Gastroesophageal sphincter (tissue), 4 donors: Measurements from ENCODE around the gene BRIP1. TPM values are rescaled to one million over a fixed set of nuclear protein-coding genes. Genes with fewer than 3 reads are reported as not detected.

Source experiments
- ATAC-seq: fragments of 150-250 bp; one replicate; pipeline ENCODE4 v1.9.1; 2016; ENCODE audit warnings: mild to moderate bottlenecking, moderate library complexity
- H3K27ac ChIP-seq, 4 donors: fragments of 200-600 bp; sonication (generic) in 3 of 4; 1 replicate in 3 of 4; 2 replicates in 1 of 4; pipeline ENCODE4 v1.5.1; 2016 to 2019
- H3K27me3 ChIP-seq: fragments of 200-600 bp; sonication (generic); one replicate; pipeline ENCODE4 v1.5.1; 2019
- H3K36me3 ChIP-seq, 2 donors: fragments of 200-600 bp; sonication (generic); one replicate each; pipeline ENCODE4 v1.5.1; 2019; ENCODE audit warnings: control low read depth in 1 of 2
- H3K4me1 ChIP-seq, 3 donors: fragments of 200-600 bp; sonication (generic); 1 replicate in 2 of 3; 2 replicates in 1 of 3; pipeline ENCODE4 v1.5.1; 2016 to 2019; ENCODE audit warnings: control low read depth in 2 of 3
- H3K4me3 ChIP-seq, 2 donors: fragments of 200-600 bp; sonication (generic); one replicate each; pipeline ENCODE4 v1.5.1; 2019; ENCODE audit warnings: mild to moderate bottlenecking in 1 of 2, moderate library complexity in 1 of 2
- H3K9me3 ChIP-seq, 3 donors: fragments of 200-600 bp; sonication (generic); one replicate each; pipeline ENCODE4 v1.5.1; 2017 to 2019; ENCODE audit warnings: control low read depth in 2 of 3
- EP300 ChIP-seq: sonication (generic); formaldehyde crosslinking; IDR thresholded peaks from one replicate; pipeline ENCODE4 v1.6.1; 2017; ENCODE audit warnings: antibody characterized with exemption, mild to moderate bottlenecking
- POLR2A ChIP-seq, 2 donors: fragments of 450-650 bp; IDR thresholded peaks; one replicate each; pipeline ENCODE4 v1.6.1; 2017; ENCODE audit warnings: antibody characterized with exemption in 2 of 2, mild to moderate bottlenecking in 2 of 2, moderate library complexity in 1 of 2
- POLR2AphosphoS5 ChIP-seq: sonication (generic); formaldehyde crosslinking; IDR thresholded peaks from one replicate; pipeline ENCODE4 v1.6.1; 2017; ENCODE audit warnings: antibody characterized with exemption
- WGBS, 2 donors: methylation state at CpG; one replicate each; pipeline ENCODE4 v1.1.5; 2018; ENCODE audit warnings: low coverage in 1 of 2; 5-methylcytosine and 5-hydroxymethylcytosine counted together
- total RNA-seq, 4 donors: library from RNA; depleted of rRNA; stranded (reverse); fragments of >200 nt; gene quantifications; one replicate each; pipeline ENCODE4 v1.1.0, GENCODE V29; 2016
- TF ChIP-seq, protein P1 (sequence below), 4 experiments: fragments of 200-600 bp in 2 of 4; fragments of 450-650 bp in 2 of 4; sonication (generic) in 1 of 4; IDR thresholded peaks; one replicate each; pipeline ENCODE4 v1.5.1; 2017 to 2019; ENCODE audit warnings: antibody characterized with exemption in 4 of 4, mild to moderate bottlenecking in 2 of 4, moderate library complexity in 2 of 4

The BRIP1 gene
- total RNA-seq, 4 donors from 2014 or later, result 0.15 to 1.1 (median 0.29) TPM

DNA sequence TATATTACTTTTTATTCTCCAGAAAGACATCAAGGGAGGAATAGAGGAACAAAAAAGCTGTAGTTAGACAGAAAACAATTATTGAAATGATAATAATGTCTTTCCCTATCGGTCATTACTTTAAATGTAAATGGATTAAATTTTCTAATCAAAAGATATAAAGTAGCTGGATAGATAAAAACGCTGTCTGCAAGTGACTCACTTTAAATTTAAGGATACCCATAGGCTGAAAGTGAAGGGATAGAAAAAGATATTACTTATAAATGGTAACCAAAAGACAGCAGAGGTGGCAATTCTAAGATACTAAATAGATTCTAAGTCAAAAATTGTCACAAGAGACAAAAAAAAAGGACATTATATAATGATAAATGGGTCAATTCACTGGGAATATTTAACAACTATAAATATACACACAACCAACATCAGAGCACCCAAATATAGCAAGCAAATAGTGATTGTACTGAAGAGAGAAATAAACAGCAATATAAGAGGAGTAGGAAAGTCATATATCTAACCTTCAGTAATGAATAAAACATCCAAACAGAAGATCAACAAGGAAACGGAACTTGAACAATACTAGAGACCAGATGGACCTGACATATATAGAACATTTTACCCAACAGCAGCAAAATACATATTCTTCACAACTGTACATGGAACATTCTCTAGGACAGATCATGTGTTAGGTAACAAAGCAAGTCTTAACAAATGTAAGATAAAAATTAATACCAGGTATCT lies 116.9 kb downstream of the BRIP1 start:
- WGBS, 2 donors, result 77 to 96% methylated on average over 3 of the region's 3 CpGs
- Histone ChIP-seq H3K36me3 (no peaks in the 10 kb centered on the region), H3K4me3 (no peak overlapping the region), H3K9me3 (peaks cover 0 to 24% (median 0%) of the 10 kb centered on the region in 3 donors), H3K4me1 (no peaks in the 10 kb centered on the region), H3K27me3 (no peaks in the 10 kb centered on the region), H3K27ac (no peak overlapping the region)
- TF ChIP-seq EP300 (no peak), POLR2AphosphoS5 (no peak), POLR2A (IDR thresholded peaks at IDR 0.05) (no peak)
- TF ChIP-seq, protein P1, sequence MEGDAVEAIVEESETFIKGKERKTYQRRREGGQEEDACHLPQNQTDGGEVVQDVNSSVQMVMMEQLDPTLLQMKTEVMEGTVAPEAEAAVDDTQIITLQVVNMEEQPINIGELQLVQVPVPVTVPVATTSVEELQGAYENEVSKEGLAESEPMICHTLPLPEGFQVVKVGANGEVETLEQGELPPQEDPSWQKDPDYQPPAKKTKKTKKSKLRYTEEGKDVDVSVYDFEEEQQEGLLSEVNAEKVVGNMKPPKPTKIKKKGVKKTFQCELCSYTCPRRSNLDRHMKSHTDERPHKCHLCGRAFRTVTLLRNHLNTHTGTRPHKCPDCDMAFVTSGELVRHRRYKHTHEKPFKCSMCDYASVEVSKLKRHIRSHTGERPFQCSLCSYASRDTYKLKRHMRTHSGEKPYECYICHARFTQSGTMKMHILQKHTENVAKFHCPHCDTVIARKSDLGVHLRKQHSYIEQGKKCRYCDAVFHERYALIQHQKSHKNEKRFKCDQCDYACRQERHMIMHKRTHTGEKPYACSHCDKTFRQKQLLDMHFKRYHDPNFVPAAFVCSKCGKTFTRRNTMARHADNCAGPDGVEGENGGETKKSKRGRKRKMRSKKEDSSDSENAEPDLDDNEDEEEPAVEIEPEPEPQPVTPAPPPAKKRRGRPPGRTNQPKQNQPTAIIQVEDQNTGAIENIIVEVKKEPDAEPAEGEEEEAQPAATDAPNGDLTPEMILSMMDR (IDR thresholded peaks at IDR 0.05), result no peak
- no peak for ATAC-seq

DNA sequence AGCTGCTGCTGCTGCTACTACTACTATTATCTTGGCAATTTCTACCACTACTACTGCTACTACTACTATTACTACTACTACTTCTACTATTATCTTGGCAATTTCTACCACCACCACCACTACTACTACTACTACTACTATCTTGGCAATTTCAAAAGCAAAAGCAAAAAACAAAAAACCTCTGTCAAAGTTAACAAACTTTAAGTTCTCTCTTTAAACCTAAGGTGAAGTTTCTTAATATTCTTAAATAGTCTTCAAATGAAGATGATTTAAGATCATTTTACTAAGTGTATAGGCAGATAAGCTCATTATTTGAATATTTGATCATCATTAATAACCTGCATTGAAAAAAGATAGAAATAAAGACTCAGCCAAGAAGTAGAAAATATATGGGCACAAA lies 118.5 kb downstream of the BRIP1 start:
- Histone ChIP-seq H3K4me3 (no peak overlapping the region), H3K9me3 (peaks cover 0 to 30% (median 0%) of the 10 kb centered on the region in 3 donors), H3K27ac (no peak overlapping the region), H3K27me3 (no peaks in the 10 kb centered on the region), H3K36me3 (no peaks in the 10 kb centered on the region), H3K4me1 (no peaks in the 10 kb centered on the region)
- ATAC-seq, result no peak
- TF ChIP-seq, protein P1 (IDR thresholded peaks at IDR 0.05), result no peak
- no peak for TF ChIP-seq POLR2AphosphoS5

DNA sequence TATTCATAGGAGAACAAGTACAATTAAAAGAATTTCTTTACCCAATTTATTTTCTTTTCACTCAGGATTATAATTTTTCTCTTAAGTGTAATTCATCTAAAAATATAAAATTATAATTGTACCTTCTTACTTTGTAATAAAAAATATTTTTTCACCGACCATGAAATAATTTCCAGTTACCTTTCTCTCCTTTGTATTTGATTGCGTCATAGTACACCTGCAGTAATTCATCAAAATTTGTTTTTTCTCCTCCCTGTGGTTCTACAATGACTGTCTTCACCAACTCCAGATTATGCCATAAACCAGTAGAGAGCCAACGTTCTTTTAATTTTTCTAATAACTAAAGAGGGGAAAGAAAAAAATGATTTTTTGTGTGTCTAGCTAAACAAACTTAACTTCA lies 119.1 kb downstream of the BRIP1 start:
- Histone ChIP-seq H3K4me3 (no peak overlapping the region), H3K4me1 (no peaks in the 10 kb centered on the region), H3K27me3 (no peaks in the 10 kb centered on the region), H3K36me3 (no peaks in the 10 kb centered on the region), H3K27ac (no peak overlapping the region), H3K9me3 (peaks cover 0 to 30% (median 0%) of the 10 kb centered on the region in 3 donors)
- WGBS, 2 donors, result 93 to 96% methylated on average over 3 of the region's 3 CpGs
- no peak for ATAC-seq
- TF ChIP-seq POLR2A (IDR thresholded peaks at IDR 0.05) (no peak), POLR2AphosphoS5 (no peak), EP300 (no peak)
- TF ChIP-seq, protein P1 (IDR thresholded peaks at IDR 0.05), result no peak

DNA sequence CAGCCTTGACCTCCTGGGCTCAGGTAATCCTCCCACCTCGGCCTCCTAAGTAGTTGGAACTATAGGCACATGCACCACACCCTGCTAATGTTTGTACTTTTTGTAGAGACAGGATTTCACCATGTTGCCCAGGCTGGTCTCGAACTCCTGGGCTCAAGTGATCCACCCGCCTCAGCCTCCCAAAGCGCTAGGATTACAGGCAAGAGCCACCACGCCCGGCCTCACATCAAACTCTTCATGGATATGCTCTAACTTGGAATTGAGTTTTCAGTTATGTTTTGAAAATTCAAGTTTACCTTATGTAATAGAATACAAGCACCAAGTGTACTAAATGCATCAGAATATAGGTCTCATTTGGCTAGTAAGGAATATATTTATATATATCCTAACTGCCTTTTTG lies 119.6 kb downstream of the BRIP1 start:
- no peak for TF ChIP-seq POLR2AphosphoS5
- TF ChIP-seq EP300, result no peak
- TF ChIP-seq, protein P1 (IDR thresholded peaks at IDR 0.05), result no peak
- no peak for TF ChIP-seq POLR2A (IDR thresholded peaks at IDR 0.05)
- Histone ChIP-seq H3K9me3 (peaks cover 0 to 30% (median 0%) of the 10 kb centered on the region in 3 donors), H3K27me3 (no peaks in the 10 kb centered on the region), H3K4me1 (no peaks in the 10 kb centered on the region), H3K36me3 (no peaks in the 10 kb centered on the region), H3K4me3 (no peak overlapping the region), H3K27ac (no peak overlapping the region)
- no peak for ATAC-seq
- 84% methylated on average over 4 of the region's 6 CpGs; no CpG with 5 or more reads in 1 of the 2 donors for WGBS, 2 donors

DNA sequence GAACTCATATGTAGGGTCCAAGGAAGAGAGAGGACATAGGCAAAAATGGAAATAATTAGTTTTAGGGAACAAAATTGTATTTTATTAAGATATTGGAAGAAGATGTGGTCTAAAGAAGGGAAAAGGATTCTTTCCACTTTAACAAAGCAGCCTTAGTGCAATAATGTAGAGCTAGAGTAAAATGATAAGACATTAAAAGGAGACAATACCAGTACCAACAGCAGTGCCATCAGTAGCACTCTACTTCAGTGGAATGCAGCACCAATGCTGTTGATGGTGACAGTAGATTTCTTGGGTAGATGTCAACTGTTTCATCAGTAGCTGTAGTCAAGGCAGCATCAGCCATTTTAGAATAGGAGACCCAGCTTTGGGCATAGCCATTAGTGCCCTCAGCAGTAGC lies 124.3 kb downstream of the BRIP1 start:
- Histone ChIP-seq H3K4me1 (no peaks in the 10 kb centered on the region), H3K27ac (no peak overlapping the region), H3K9me3 (peaks cover 0 to 13% (median 0%) of the 10 kb centered on the region in 3 donors), H3K36me3 (no peaks in the 10 kb centered on the region), H3K4me3 (no peak overlapping the region), H3K27me3 (no peaks in the 10 kb centered on the region)
- ATAC-seq, result no peak
- TF ChIP-seq POLR2A (IDR thresholded peaks at IDR 0.05) (no peak), EP300 (no peak), POLR2AphosphoS5 (no peak)
- TF ChIP-seq, protein P1 (IDR thresholded peaks at IDR 0.05), result no peak
